ENCODE results near the gene PHPT1.

The PHPT1 gene

GRCh38 chr9:136889858-136890257 lies 40.6 kb downstream of the PHPT1 start:
- DNase-seq: no peak

- no peak for DNase-seq
Measured at GRCh38 chr9:136890661-136891060, 41.5 kb downstream of the PHPT1 start.

- no peak for DNase-seq
Measured at GRCh38 chr9:136896027-136896426, 46.8 kb downstream of the PHPT1 start.

GRCh38 chr9:136898483-136899100 lies 49.4 kb downstream of the PHPT1 start:
- DNase-seq: no peak

GRCh38 chr9:136899196-136899595 lies 50.0 kb downstream of the PHPT1 start:
- DNase-seq: no peak

GRCh38 chr9:136900556-136900955 lies 51.3 kb downstream of the PHPT1 start:
- DNase-seq: no peak

Measured in eye (tissue), 1 donor.